ENCODE results near the gene SKAP1.
"Not testable (repeated sequence)": the region's sequence is repeated elsewhere in the genome, so short reads cannot be mapped to it uniquely, and the experiment has no call there.

Gene SKAP1

GRCh38 chr17:48317732-48318131 lies 112.3 kb downstream of the SKAP1 start:
- no peak for DNase-seq (ENCODE audit: low read depth)

- DNase-seq (ENCODE audit: low read depth), result no peak
These were observed 115.3 kb downstream of the SKAP1 start for GRCh38 chr17:48314716-48315115.

- no peak for DNase-seq (ENCODE audit: low read depth)
These were observed 116.8 kb downstream of the SKAP1 start for GRCh38 chr17:48313096-48313755.

- no peak for DNase-seq (ENCODE audit: low read depth)
These were observed 118.7 kb downstream of the SKAP1 start for GRCh38 chr17:48311324-48311723.

- no peak for DNase-seq (ENCODE audit: low read depth)
These were observed 119.2 kb downstream of the SKAP1 start for GRCh38 chr17:48310748-48311213.

GRCh38 chr17:48308581-48308980 lies 121.4 kb downstream of the SKAP1 start:
- no peak for DNase-seq (ENCODE audit: low read depth)

GRCh38 chr17:48307814-48308411 lies 122.1 kb downstream of the SKAP1 start:
- DNase-seq (ENCODE audit: low read depth), result peak; percentile 14

- no peak for DNase-seq (ENCODE audit: low read depth)
These were observed 122.8 kb downstream of the SKAP1 start for GRCh38 chr17:48307255-48307654.

GRCh38 chr17:48301002-48301401 lies 129.0 kb downstream of the SKAP1 start:
- DNase-seq (ENCODE audit: low read depth), result no peak

GRCh38 chr17:48299760-48300159 lies 130.3 kb downstream of the SKAP1 start:
- no peak for DNase-seq (ENCODE audit: low read depth)

GRCh38 chr17:48297825-48298224 lies 132.2 kb downstream of the SKAP1 start:
- DNase-seq (ENCODE audit: low read depth), result no peak

GRCh38 chr17:48296453-48296852 lies 133.6 kb downstream of the SKAP1 start:
- no peak for DNase-seq (ENCODE audit: low read depth)

- no peak for DNase-seq (ENCODE audit: low read depth)
These were observed 134.4 kb downstream of the SKAP1 start for GRCh38 chr17:48295362-48296288.

- DNase-seq (ENCODE audit: low read depth), result no peak
These were observed 135.1 kb downstream of the SKAP1 start for GRCh38 chr17:48294806-48295361.

- DNase-seq (ENCODE audit: low read depth), result no peak
These were observed 135.8 kb downstream of the SKAP1 start for GRCh38 chr17:48294020-48294805.

GRCh38 chr17:48293319-48294019 lies 136.5 kb downstream of the SKAP1 start:
- DNase-seq (ENCODE audit: low read depth), result no peak

GRCh38 chr17:48290378-48290777 lies 139.6 kb downstream of the SKAP1 start:
- DNase-seq (ENCODE audit: low read depth), result no peak

- DNase-seq (ENCODE audit: low read depth), result not testable (repeated sequence)
These were observed 143.1 kb downstream of the SKAP1 start for GRCh38 chr17:48286917-48287316.

- DNase-seq (ENCODE audit: low read depth), result no peak
These were observed 144.4 kb downstream of the SKAP1 start for GRCh38 chr17:48285614-48286013.

- no peak for DNase-seq (ENCODE audit: low read depth)
These were observed 146.1 kb downstream of the SKAP1 start for GRCh38 chr17:48283907-48284306.

GRCh38 chr17:48283411-48283810 lies 146.6 kb downstream of the SKAP1 start:
- no peak for DNase-seq (ENCODE audit: low read depth)
